Natural killer cell (primary cell): ENCODE data around the gene PARD6G. TPM values are rescaled to one million over a fixed set of nuclear protein-coding genes. Genes with fewer than 3 reads are reported as not detected.
"Not testable (repeated sequence)": the region's sequence is repeated elsewhere in the genome, so short reads cannot be mapped to it uniquely, and the experiment has no call there.

Experiments
- ATAC-seq, 3 donors: fragments of 150-1000 bp in 2 of 3; fragments of 200-7000 bp in 1 of 3; cut with Tn5 transposase; 1 replicate in 1 of 3; 2 replicates in 2 of 3; pipeline ENCODE4 v1.10.0; 2021; ENCODE audit warnings: mild to moderate bottlenecking in 2 of 3, moderate library complexity in 2 of 3
- DNase-seq, 2 donors: peaks; one replicate each; pipeline versions ENCODE4 v3.0.0 to v3.0.0-alpha.2; 2013 to 2021; ENCODE audit warnings: mixed read lengths in 1 of 2
- H3K27ac ChIP-seq: one replicate; pipeline ENCODE4 v1.5.1; 2013; ENCODE audit warnings: mild to moderate bottlenecking, low read length
- H3K27me3 ChIP-seq: one replicate; pipeline ENCODE4 v1.6.1; 2013; ENCODE audit warnings: low read length; ENCODE audit not compliant: control insufficient read depth, insufficient read depth
- H3K36me3 ChIP-seq: one replicate; pipeline ENCODE4 v1.6.1; 2013; ENCODE audit warnings: low read length; ENCODE audit not compliant: control insufficient read depth, insufficient read depth
- H3K4me1 ChIP-seq: one replicate; pipeline ENCODE4 v1.6.1; 2013; ENCODE audit warnings: low read length; ENCODE audit not compliant: control insufficient read depth, insufficient read depth
- H3K4me3 ChIP-seq: one replicate; pipeline ENCODE4 v1.5.1; 2013; ENCODE audit warnings: low read length
- H3K9me3 ChIP-seq: one replicate; pipeline ENCODE4 v1.6.1; 2013; ENCODE audit warnings: low read length; ENCODE audit not compliant: control insufficient read depth, insufficient read depth
- H3K27ac Mint-ChIP-seq, 2 donors: one replicate each; pipeline ENCODE4 v1.8.0; 2022; ENCODE audit warnings: mild to moderate bottlenecking in 2 of 2, mixed read lengths in 2 of 2, moderate library complexity in 1 of 2
- H3K27me3 Mint-ChIP-seq, 2 donors: one replicate each; pipeline ENCODE4 v1.8.0; 2022; ENCODE audit warnings: low read depth in 2 of 2, mixed read lengths in 2 of 2
- H3K36me3 Mint-ChIP-seq: one replicate; pipeline ENCODE4 v1.8.0; 2022; ENCODE audit warnings: mixed read lengths
- H3K4me1 Mint-ChIP-seq, 2 donors: one replicate each; pipeline ENCODE4 v1.8.0; 2022; ENCODE audit warnings: mixed read lengths in 2 of 2
- H3K4me3 Mint-ChIP-seq: one replicate; pipeline ENCODE4 v1.8.0; 2022; ENCODE audit warnings: mild to moderate bottlenecking, moderate library complexity, mixed read lengths
- H3K9me3 Mint-ChIP-seq, 2 donors: one replicate each; pipeline ENCODE4 v1.8.0; 2022; ENCODE audit warnings: mixed read lengths in 2 of 2
- CTCF ChIP-seq: fragments of 200-600 bp; IDR thresholded peaks from one replicate; pipeline ENCODE4 v1.8.0; 2022; ENCODE audit warnings: antibody characterized with exemption
- WGBS: methylation state at CpG from one replicate; pipeline ENCODE4 v1.1.7; 2013; ENCODE audit warnings: missing lambda C conversion rate; ENCODE audit not compliant: insufficient coverage; 5-methylcytosine and 5-hydroxymethylcytosine counted together
- intact Hi-C: fragments of 100-400 bp; cut with micrococcal nuclease; formaldehyde crosslinking; loops from one replicate; pipeline ENCODE4 v1.14.2; 2022
- total RNA-seq, 4 donors: library from RNA; stranded (reverse); fragments of 120-200 nt in 1 of 4; gene quantifications; one replicate each; pipeline versions ENCODE4 v1.2.3 to v1.2.4, GENCODE V29; 2013 to 2022

Gene PARD6G
- total RNA-seq, 3 donors from 2014 or later (not counting 1 experiment from before 2014, with no cell fraction given), result not detected

- no peak overlapping the region for H3K4me3 Mint-ChIP-seq
- Histone ChIP-seq H3K4me1 (peaks cover 5% of the 10 kb centered on the region), H3K27me3 (peaks cover 3% of the 10 kb centered on the region), H3K4me3 (no peak overlapping the region), H3K27ac (no peak overlapping the region), H3K9me3 (peaks cover 14% of the 10 kb centered on the region), H3K36me3 (no peaks in the 10 kb centered on the region)
- DNase-seq (no peak), ATAC-seq (no peak)
- H3K36me3 Mint-ChIP-seq, result no peaks in the 10 kb centered on the region
- no peak overlapping the region for H3K27ac Mint-ChIP-seq
- 87% methylated on average over 6 of the region's 6 CpGs for WGBS
- H3K27me3 Mint-ChIP-seq, result peaks cover 9 to 16% of the 10 kb centered on the region in 2 donors
- H3K9me3 Mint-ChIP-seq, result peaks cover 2 to 11% of the 10 kb centered on the region in 2 donors
- no peak for TF ChIP-seq CTCF
- intact Hi-C loops, result no loop called here
- H3K4me1 Mint-ChIP-seq, result peaks cover 0 to 7% of the 10 kb centered on the region in 2 donors
Observed at GRCh38 chr18:80166725-80167124, 80.6 kb downstream of the PARD6G start.

- peaks cover 4 to 13% of the 10 kb centered on the region in 2 donors for H3K27me3 Mint-ChIP-seq
- peaks cover 2 to 11% of the 10 kb centered on the region in 2 donors for H3K9me3 Mint-ChIP-seq
- no peak overlapping the region for H3K4me3 ChIP-seq
- peaks cover 14% of the 10 kb centered on the region for H3K9me3 ChIP-seq
- no peak overlapping the region for H3K27ac Mint-ChIP-seq
- peaks cover 3% of the 10 kb centered on the region for H3K4me1 ChIP-seq
- WGBS, result 91% methylated on average over 10 of the region's 10 CpGs
- TF ChIP-seq CTCF, result no peak
- no peaks in the 10 kb centered on the region for H3K36me3 Mint-ChIP-seq
- no peak for ATAC-seq
- H3K4me3 Mint-ChIP-seq, result no peak overlapping the region
- intact Hi-C loops, result no loop called here
- no peak for DNase-seq
- H3K4me1 Mint-ChIP-seq, result peaks cover 0 to 2% of the 10 kb centered on the region in 2 donors
- H3K27me3 ChIP-seq, result peaks cover 3% of the 10 kb centered on the region
- H3K36me3 ChIP-seq, result no peaks in the 10 kb centered on the region
- H3K27ac ChIP-seq, result no peak overlapping the region
Observed at GRCh38 chr18:80166240-80166639, 81.1 kb downstream of the PARD6G start.

GRCh38 chr18:80164727-80165355 is 82.5 kb downstream of the PARD6G start:
- H3K27ac Mint-ChIP-seq, intact Hi-C loops, ATAC-seq, H3K4me3 ChIP-seq, H3K4me3 Mint-ChIP-seq, H3K36me3 ChIP-seq, H3K36me3 Mint-ChIP-seq, H3K4me1 ChIP-seq, DNase-seq, H3K27me3 ChIP-seq, H3K27ac ChIP-seq, H3K4me1 Mint-ChIP-seq: not testable (repeated sequence)
- Mint-ChIP-seq H3K9me3 (peaks cover 2 to 11% of the 10 kb centered on the region in 2 donors), H3K27me3 (peaks cover 0 to 15% of the 10 kb centered on the region in 2 donors)
- peaks cover 14% of the 10 kb centered on the region for H3K9me3 ChIP-seq
- 79% methylated on average over 9 of the region's 9 CpGs for WGBS

GRCh38 chr18:80163183-80163582 is 84.1 kb downstream of the PARD6G start:
- H3K27ac Mint-ChIP-seq, result no peak overlapping the region
- no peak for ATAC-seq

More at GRCh38 chr18:80163183-80163582, 84.1 kb downstream of the PARD6G start:
- Histone ChIP-seq H3K27me3 (no peaks in the 10 kb centered on the region), H3K27ac (no peak overlapping the region), H3K36me3 (no peaks in the 10 kb centered on the region), H3K9me3 (peaks cover 14% of the 10 kb centered on the region), H3K4me1 (peaks cover 6% of the 10 kb centered on the region), H3K4me3 (no peak overlapping the region)
- Mint-ChIP-seq H3K36me3 (no peaks in the 10 kb centered on the region), H3K4me3 (no peak overlapping the region), H3K27me3 (peaks cover 0 to 13% of the 10 kb centered on the region in 2 donors), H3K9me3 (peaks cover 2 to 11% of the 10 kb centered on the region in 2 donors), H3K4me1 (no peaks in the 10 kb centered on the region)
- TF ChIP-seq CTCF, result no peak
- 97% methylated on average over 7 of the region's 7 CpGs for WGBS
- no peak for DNase-seq
- intact Hi-C loops, result no loop called here
